Karpas-422 (cell line): ENCODE data around the gene GARIN1A. TPM values are rescaled to one million over a fixed set of nuclear protein-coding genes. Genes with fewer than 3 reads are reported as not detected.
"Not testable (repeated sequence)": the region's sequence is repeated elsewhere in the genome, so short reads cannot be mapped to it uniquely, and the experiment has no call there.

ENCODE experiments used
- DNase-seq: peaks from one replicate; pipeline ENCODE4 v3.0.0-alpha.2; 2015
- H2AFZ ChIP-seq: fragments of 200-600 bp; sonication (generic); 2 replicates; pipeline ENCODE4 v1.6.1; 2014; ENCODE audit warnings: antibody characterized with exemption, low read length, mixed read lengths
- H3K27ac ChIP-seq: fragments of 200-600 bp; sonication (generic); 2 replicates; pipeline ENCODE4 v1.5.1; 2014; ENCODE audit warnings: mild to moderate bottlenecking, low read length, moderate library complexity
- H3K27me3 ChIP-seq: fragments of 200-600 bp; sonication (generic); 2 replicates; pipeline ENCODE4 v1.6.1; 2014; ENCODE audit warnings: low read length, mixed read lengths
- H3K36me3 ChIP-seq: fragments of 200-600 bp; sonication (generic); 2 replicates; pipeline ENCODE4 v1.6.1; 2014; ENCODE audit warnings: low read length, mixed read lengths; ENCODE audit not compliant: insufficient read depth
- H3K4me1 ChIP-seq: fragments of 200-600 bp; sonication (generic); 2 replicates; pipeline ENCODE4 v1.6.1; 2014; ENCODE audit warnings: mild to moderate bottlenecking, low read length, mixed read lengths
- H3K4me2 ChIP-seq: fragments of 200-600 bp; sonication (generic); 2 replicates; pipeline ENCODE4 v1.6.1; 2014; ENCODE audit warnings: low read length, low read depth, mild to moderate bottlenecking; ENCODE audit not compliant: poor library complexity, severe bottlenecking
- H3K4me3 ChIP-seq: fragments of 200-600 bp; sonication (generic); 2 replicates; pipeline ENCODE4 v1.5.1; 2014; ENCODE audit warnings: mild to moderate bottlenecking, antibody characterized with exemption, low read length, mixed read lengths
- H3K79me2 ChIP-seq: fragments of 200-600 bp; sonication (generic); 2 replicates; pipeline ENCODE4 v1.6.1; 2014; ENCODE audit warnings: mild to moderate bottlenecking, low read length, mixed read lengths
- H3K9ac ChIP-seq: fragments of 200-600 bp; sonication (generic); 2 replicates; pipeline ENCODE4 v1.6.0; 2014; ENCODE audit warnings: low read length
- H3K9me2 ChIP-seq: fragments of 200-600 bp; sonication (generic), shearing (Covaris generic); replicated peaks from 2 replicates; pipeline ENCODE4 v1.6.0; 2014; ENCODE audit warnings: mild to moderate bottlenecking, low read length, moderate library complexity; ENCODE audit not compliant: insufficient read depth
- H3K9me3 ChIP-seq: fragments of 300-700, 200-600 bp; sonication (generic); 2 replicates; pipeline ENCODE4 v1.6.1; 2014; ENCODE audit warnings: low read length, mixed read lengths
- H4K20me1 ChIP-seq: fragments of 200-600 bp; sonication (generic); 2 replicates; pipeline ENCODE4 v1.6.1; 2014; ENCODE audit warnings: mild to moderate bottlenecking, antibody characterized with exemption, low read length, low read depth; ENCODE audit not compliant: insufficient read depth
- total RNA-seq: library from RNA; depleted of rRNA; stranded (reverse); fragments of >200 nt; shearing (Covaris generic); gene quantifications from 2 replicates; pipeline ENCODE4 v1.2.3, GENCODE V29; 2014; ENCODE audit warnings: low replicate concordance

Gene GARIN1A
- total RNA-seq, 1 experiment from 2014 or later = 1.8 TPM

- not testable (repeated sequence) for H3K9me3 ChIP-seq, H3K9ac ChIP-seq, H3K4me1 ChIP-seq, DNase-seq, H2AFZ ChIP-seq, H3K79me2 ChIP-seq, H4K20me1 ChIP-seq, H3K4me2 ChIP-seq, H3K9me2 ChIP-seq, H3K36me3 ChIP-seq, H3K27me3 ChIP-seq, H3K27ac ChIP-seq, H3K4me3 ChIP-seq
Measured at GRCh38 chr7:128654080-128654479, 18.0 kb upstream of the GARIN1A start.

GRCh38 chr7:128654501-128654900 lies 17.6 kb upstream of the GARIN1A start:
- not testable (repeated sequence) for H3K36me3 ChIP-seq, H3K9ac ChIP-seq, H3K9me2 ChIP-seq, H3K9me3 ChIP-seq, DNase-seq, H3K27me3 ChIP-seq, H3K4me3 ChIP-seq, H3K27ac ChIP-seq, H3K4me1 ChIP-seq, H4K20me1 ChIP-seq, H2AFZ ChIP-seq, H3K79me2 ChIP-seq, H3K4me2 ChIP-seq

GRCh38 chr7:128658428-128658827 lies 13.7 kb upstream of the GARIN1A start:
- not testable (repeated sequence) for H3K36me3 ChIP-seq, H4K20me1 ChIP-seq, DNase-seq, H3K79me2 ChIP-seq, H3K9ac ChIP-seq, H3K4me2 ChIP-seq, H3K27ac ChIP-seq, H3K27me3 ChIP-seq, H3K4me3 ChIP-seq, H3K9me2 ChIP-seq, H3K9me3 ChIP-seq, H2AFZ ChIP-seq, H3K4me1 ChIP-seq

GRCh38 chr7:128660596-128660995 lies 11.5 kb upstream of the GARIN1A start:
- H3K27me3 ChIP-seq = no peaks in the 10 kb centered on the region

GRCh38 chr7:128661446-128661845 lies 10.6 kb upstream of the GARIN1A start:
- no peaks in the 10 kb centered on the region for H3K79me2 ChIP-seq
- DNase-seq = no peak
- no peaks in the 10 kb centered on the region for H3K4me1 ChIP-seq
- H3K9me2 ChIP-seq = no peaks in the 10 kb centered on the region
- no peaks in the 10 kb centered on the region for H4K20me1 ChIP-seq
- H3K27me3 ChIP-seq = no peaks in the 10 kb centered on the region
- H2AFZ ChIP-seq = no peak overlapping the region
- H3K4me2 ChIP-seq = no peak overlapping the region
- peaks cover 4% of the 10 kb centered on the region; the same call in 1 of the 2 replicates for H3K36me3 ChIP-seq
- no peaks in the 10 kb centered on the region for H3K9me3 ChIP-seq
- no peak overlapping the region for H3K27ac ChIP-seq
- H3K9ac ChIP-seq = no peak overlapping the region
- H3K4me3 ChIP-seq = no peak overlapping the region

More at GRCh38 chr7:128660596-128660995, 11.5 kb upstream of the GARIN1A start:
- no peak overlapping the region for H3K27ac ChIP-seq
- H3K4me2 ChIP-seq = no peak overlapping the region
- no peak overlapping the region for H2AFZ ChIP-seq
- no peak overlapping the region for H3K9ac ChIP-seq
- H3K79me2 ChIP-seq = no peaks in the 10 kb centered on the region
- H3K9me2 ChIP-seq = no peaks in the 10 kb centered on the region
- H4K20me1 ChIP-seq = no peaks in the 10 kb centered on the region
- no peaks in the 10 kb centered on the region for H3K9me3 ChIP-seq
- peaks cover 4% of the 10 kb centered on the region; the same call in 1 of the 2 replicates for H3K36me3 ChIP-seq
- H3K4me3 ChIP-seq = no peak overlapping the region
- H3K4me1 ChIP-seq = no peaks in the 10 kb centered on the region
- DNase-seq = no peak

- no peaks in the 10 kb centered on the region for H3K79me2 ChIP-seq
- H3K27ac ChIP-seq = no peak overlapping the region
- H3K9me2 ChIP-seq = no peaks in the 10 kb centered on the region
- no peak overlapping the region for H2AFZ ChIP-seq
- H3K36me3 ChIP-seq = peaks cover 4% of the 10 kb centered on the region; the same call in 1 of the 2 replicates
- no peaks in the 10 kb centered on the region for H4K20me1 ChIP-seq
- no peaks in the 10 kb centered on the region for H3K9me3 ChIP-seq
- H3K4me1 ChIP-seq = no peaks in the 10 kb centered on the region
- no peak overlapping the region for H3K4me2 ChIP-seq
- DNase-seq = no peak
- H3K9ac ChIP-seq = no peak overlapping the region
- H3K27me3 ChIP-seq = no peaks in the 10 kb centered on the region
- no peak overlapping the region for H3K4me3 ChIP-seq
Measured at GRCh38 chr7:128662091-128662490, 10.0 kb upstream of the GARIN1A start.

- DNase-seq, H3K9ac ChIP-seq, H3K79me2 ChIP-seq: not testable (repeated sequence)
Measured at GRCh38 chr7:128663223-128663622, 8.9 kb upstream of the GARIN1A start.

GRCh38 chr7:128665057-128665456 lies 7.0 kb upstream of the GARIN1A start:
- Histone ChIP-seq H3K9me2 (no peaks in the 10 kb centered on the region), H3K4me3 (no peak overlapping the region), H3K36me3 (peaks cover 4% of the 10 kb centered on the region; the same call in 1 of the 2 replicates), H3K9me3 (no peaks in the 10 kb centered on the region), H3K9ac (no peak overlapping the region), H3K4me2 (no peak overlapping the region), H3K4me1 (no peaks in the 10 kb centered on the region), H2AFZ (no peak overlapping the region), H3K27ac (no peak overlapping the region), H3K79me2 (no peaks in the 10 kb centered on the region), H3K27me3 (no peaks in the 10 kb centered on the region), H4K20me1 (no peaks in the 10 kb centered on the region)
- DNase-seq = no peak

More at GRCh38 chr7:128663223-128663622, 8.9 kb upstream of the GARIN1A start:
- not testable (repeated sequence) for H3K4me1 ChIP-seq, H2AFZ ChIP-seq, H4K20me1 ChIP-seq, H3K9me3 ChIP-seq, H3K27ac ChIP-seq, H3K27me3 ChIP-seq, H3K36me3 ChIP-seq, H3K4me3 ChIP-seq, H3K9me2 ChIP-seq, H3K4me2 ChIP-seq

GRCh38 chr7:128666200-128666599 lies 5.9 kb upstream of the GARIN1A start:
- H3K9ac ChIP-seq = no peak overlapping the region
- H3K9me2 ChIP-seq = no peaks in the 10 kb centered on the region
- no peaks in the 10 kb centered on the region for H3K27me3 ChIP-seq
- H4K20me1 ChIP-seq = no peaks in the 10 kb centered on the region
- H3K36me3 ChIP-seq = peaks cover 9% of the 10 kb centered on the region; the same call in 1 of the 2 replicates
- peak; percentile 62 for DNase-seq
- H3K4me3 ChIP-seq = no peak overlapping the region
- H3K79me2 ChIP-seq = no peaks in the 10 kb centered on the region
- no peak overlapping the region for H3K27ac ChIP-seq
- no peak overlapping the region for H3K4me2 ChIP-seq
- H3K9me3 ChIP-seq = no peaks in the 10 kb centered on the region
- H2AFZ ChIP-seq = no peak overlapping the region
- H3K4me1 ChIP-seq = no peaks in the 10 kb centered on the region
